ENCODE measurements around the gene NR2C2. TPM values are rescaled to one million over a fixed set of nuclear protein-coding genes. Genes with fewer than 3 reads are reported as not detected.

The NR2C2 gene
- total RNA-seq, 1 experiment from 2014 or later, result 38.5 TPM

- H3K27me3 Mint-ChIP-seq (ENCODE audit: low read depth), result no peaks in the 10 kb centered on the region; the same call in 1 of the 2 replicates
- peaks cover 0 to 3% (median 0%) of the 10 kb centered on the region in 3 experiments; a peak in 1 of 7 replicates for H3K36me3 Mint-ChIP-seq (ENCODE audit: insufficient read depth in 1 of 3, low read depth in 3 of 3)
- WGBS (ENCODE audit: extremely low coverage, insufficient read length, low lambda C conversion rate), result no CpG with 5 or more reads among the region's 1 CpG
Observed at GRCh38 chr3:14991151-14991742, 43.9 kb downstream of the NR2C2 start.

More at GRCh38 chr3:14991151-14991742, 43.9 kb downstream of the NR2C2 start:
- no peak overlapping the region for H3T11ph ChIP-seq (ENCODE audit: low read length)
- no peak overlapping the region for H3K4me2 ChIP-seq (ENCODE audit: insufficient read depth, insufficient read length, low read length)
- no peak overlapping the region for H2AFZ ChIP-seq (ENCODE audit: low read length)
- no peaks in the 10 kb centered on the region for H4K20me1 ChIP-seq (ENCODE audit: control insufficient read depth, insufficient read depth, insufficient read length)
- no peaks in the 10 kb centered on the region for H3K23me2 ChIP-seq (ENCODE audit: insufficient read length, low read depth, low read length, poor library complexity, severe bottlenecking)
- Mint-ChIP-seq H3K27ac (no peak overlapping the region), H3K4me3 (peak overlapping the region in 1 of 2 experiments; percentile 13; a peak in 2 of 5 replicates), H3K9me3 (no peaks in the 10 kb centered on the region), H3K4me1 (peaks cover 32 to 38% of the 10 kb centered on the region in 2 experiments)
- no peak overlapping the region for H2BK5ac ChIP-seq (ENCODE audit: insufficient read length, low read length)
- H2BK20ac ChIP-seq (ENCODE audit: low read depth, low read length, poor library complexity, severe bottlenecking), result no peak overlapping the region
- no peak overlapping the region for H3K18ac ChIP-seq (ENCODE audit: insufficient read length, low read depth, low read length)
- no peak overlapping the region for H2BK15ac ChIP-seq (ENCODE audit: low read depth, low read length)
- no peak overlapping the region for H4K91ac ChIP-seq (ENCODE audit: insufficient read length, low read depth, low read length)
- H3K56ac ChIP-seq (ENCODE audit: insufficient read length, low read depth, low read length), result no peak overlapping the region
- H4K5ac ChIP-seq (ENCODE audit: insufficient read length, low read depth, low read length), result no peak overlapping the region
- H3K79me1 ChIP-seq (ENCODE audit: insufficient read depth, low read depth, low read length, poor library complexity, severe bottlenecking), result peaks cover 3% of the 10 kb centered on the region
- H3K4me1 ChIP-seq (ENCODE audit: insufficient read depth, low read length), result peaks cover 3% of the 10 kb centered on the region; the same call in 1 of the 2 replicates
- H3K9ac ChIP-seq (ENCODE audit: extremely low read depth, insufficient read length, low read length), result no peak overlapping the region
- no peak for DNase-seq
- no peak overlapping the region for H3K4ac ChIP-seq (ENCODE audit: low read depth, low read length)
- no peaks in the 10 kb centered on the region for H3K9me3 ChIP-seq (ENCODE audit: control insufficient read depth, low read depth, low read length)
- H2BK12ac ChIP-seq (ENCODE audit: insufficient read length, low read depth, low read length), result no peak overlapping the region
- H3K79me2 ChIP-seq (ENCODE audit: insufficient read depth, low read length), result peaks cover 3% of the 10 kb centered on the region
- no peak overlapping the region for H4K8ac ChIP-seq (replicated peaks; ENCODE audit: insufficient read length, low read depth, low read length)
- H3K23ac ChIP-seq (ENCODE audit: insufficient read length, low read depth, low read length), result no peak overlapping the region
- no peak overlapping the region for H2BK120ac ChIP-seq (ENCODE audit: low read depth, low read length, poor library complexity, severe bottlenecking)
- no peak for TF ChIP-seq CTCF (conservative IDR thresholded peaks at IDR 0.05)
- H3K27ac ChIP-seq (ENCODE audit: insufficient read length, low read depth, low read length), result no peak overlapping the region
- no peaks in the 10 kb centered on the region; the same call in 1 of the 2 replicates for H3K27me3 ChIP-seq (ENCODE audit: insufficient read depth, low read length)
- no peak overlapping the region for H2AK5ac ChIP-seq (ENCODE audit: insufficient read length, low read length)
- no peak overlapping the region for H3K14ac ChIP-seq (ENCODE audit: insufficient read depth, low read length)

All from H9 (cell line).